IMR-90 (cell line): ENCODE data around the gene PLXNA4. TPM values are rescaled to one million over a fixed set of nuclear protein-coding genes. Genes with fewer than 3 reads are reported as not detected.

Experiments
- ATAC-seq: fragments of 200-7000 bp; cut with Tn5 transposase; 2 replicates; pipeline ENCODE4 v1.9.1; 2020; ENCODE audit warnings: low read depth, mild to moderate bottlenecking, moderate library complexity
- BruUV-seq: library from RNA; stranded (reverse); fragments of 400-500 nt; replicated peaks from 2 replicates; lab custom pipeline; 2021; lab: Mats Ljungman, UMichigan
- CTCF ChIA-PET: fragments of 300-600 bp; formaldehyde crosslinking; extraction: SDS; loops from one replicate; lab custom pipeline; 2021; ENCODE audit warnings: antibody characterized with exemption; lab: Yijun Ruan, JAX
- POLR2A ChIA-PET: fragments of 300-600 bp; sonication (Branson Sonifier 250); formaldehyde crosslinking; loops from one replicate; lab custom pipeline; 2022; ENCODE audit warnings: antibody characterized with exemption; ENCODE audit not compliant: unreplicated experiment; lab: Charles Lee
- DNase-seq: peaks from one replicate; pipeline ENCODE4 v3.0.0; 2013
- H2AFZ ChIP-seq: replicated peaks from 2 replicates; pipeline ENCODE3; 2013; ENCODE audit warnings: low read length, mild to moderate bottlenecking; ENCODE audit not compliant: poor library complexity
- H2AK5ac ChIP-seq: 2 replicates; pipeline ENCODE4 v1.6.1; 2013; ENCODE audit warnings: low read depth, low read length, inconsistent platforms
- H2AK9ac ChIP-seq: replicated peaks from 2 replicates; pipeline ENCODE3; 2013; ENCODE audit warnings: mild to moderate bottlenecking, low read depth, low read length, moderate library complexity; ENCODE audit not compliant: poor library complexity
- H2BK120ac ChIP-seq: 2 replicates; pipeline ENCODE4 v1.6.1; 2013; ENCODE audit warnings: low read depth, low read length, inconsistent platforms
- H2BK15ac ChIP-seq: 3 replicates; pipeline ENCODE4 v1.6.1; 2013; ENCODE audit warnings: low read depth, low read length, inconsistent platforms
- H2BK20ac ChIP-seq: 2 replicates; pipeline ENCODE4 v1.6.1; 2013; ENCODE audit warnings: low read depth, mild to moderate bottlenecking, inconsistent platforms, low read length, moderate library complexity
- H2BK5ac ChIP-seq: 2 replicates; pipeline ENCODE4 v1.6.1; 2013; ENCODE audit warnings: mild to moderate bottlenecking, low read depth, low read length, inconsistent platforms; ENCODE audit not compliant: poor library complexity, severe bottlenecking
- H3K14ac ChIP-seq: replicated peaks from 2 replicates; pipeline ENCODE4 v1.6.1; 2013; ENCODE audit warnings: low read depth, low read length, inconsistent platforms
- H3K18ac ChIP-seq: 2 replicates; pipeline ENCODE4 v1.6.1; 2013; ENCODE audit warnings: low read depth, low read length, control low read depth
- H3K23ac ChIP-seq: 2 replicates; pipeline ENCODE4 v1.6.1; 2013; ENCODE audit warnings: low read depth, low read length, inconsistent platforms
- H3K27ac ChIP-seq: 2 replicates; pipeline ENCODE4 v1.5.1; 2013; ENCODE audit warnings: mild to moderate bottlenecking, control low read depth, low read length; ENCODE audit not compliant: insufficient read depth
- H3K27me3 ChIP-seq: 2 replicates; pipeline ENCODE4 v1.6.1; 2013; ENCODE audit warnings: low read length; ENCODE audit not compliant: control insufficient read depth, insufficient read depth
- H3K36me3 ChIP-seq: 2 replicates; pipeline ENCODE4 v1.6.1; 2013; ENCODE audit warnings: low read length, mixed read lengths; ENCODE audit not compliant: control insufficient read depth, insufficient read depth
- H3K4ac ChIP-seq: 2 replicates; pipeline ENCODE4 v1.6.1; 2013; ENCODE audit warnings: low read depth, low read length, inconsistent platforms
- H3K4me1 ChIP-seq: 2 replicates; pipeline ENCODE4 v1.6.1; 2013; ENCODE audit warnings: low read length, mixed read lengths; ENCODE audit not compliant: control insufficient read depth, insufficient read depth
- H3K4me2 ChIP-seq: 2 replicates; pipeline ENCODE4 v1.6.1; 2013; ENCODE audit warnings: low read depth, mild to moderate bottlenecking, control low read depth, low read length, moderate library complexity
- H3K4me3 ChIP-seq: 2 replicates; pipeline ENCODE4 v1.5.1; 2013; ENCODE audit warnings: low read depth, mild to moderate bottlenecking, control low read depth, low read length, moderate library complexity; ENCODE audit not compliant: insufficient read depth
- H3K56ac ChIP-seq: 2 replicates; pipeline ENCODE4 v1.6.1; 2013; ENCODE audit warnings: low read length, inconsistent platforms; ENCODE audit not compliant: insufficient read depth; ENCODE audit errors: extremely low read depth
- H3K79me1 ChIP-seq, 2 experiments: 2 replicates each; pipeline ENCODE4 v1.6.1; 2013; ENCODE audit warnings: low read length in 2 of 2, inconsistent platforms in 1 of 2, low read depth in 1 of 2
- H3K9ac ChIP-seq: 2 replicates; pipeline ENCODE4 v1.6.1; 2013; ENCODE audit warnings: low read depth, low read length, control low read depth
- H3K9me1 ChIP-seq: 2 replicates; pipeline ENCODE4 v1.6.1; 2013; ENCODE audit warnings: low read length, inconsistent platforms; ENCODE audit not compliant: insufficient read depth
- H3K9me3 ChIP-seq: 2 replicates; pipeline ENCODE4 v1.6.1; 2013; ENCODE audit warnings: low read length; ENCODE audit not compliant: control insufficient read depth, insufficient read depth
- H4K20me1 ChIP-seq: 2 replicates; pipeline ENCODE4 v1.6.1; 2013; ENCODE audit warnings: low read length, inconsistent platforms; ENCODE audit not compliant: insufficient read depth
- H4K5ac ChIP-seq: 2 replicates; pipeline ENCODE4 v1.6.1; 2013; ENCODE audit warnings: mild to moderate bottlenecking, low read depth, low read length, control low read depth
- H4K8ac ChIP-seq, 2 experiments: 2 replicates each; pipeline ENCODE4 v1.6.1; 2013; ENCODE audit warnings: low read depth in 2 of 2, low read length in 2 of 2, control low read depth in 1 of 2, inconsistent platforms in 1 of 2
- H4K91ac ChIP-seq: 2 replicates; pipeline ENCODE4 v1.6.1; 2013; ENCODE audit warnings: low read depth, low read length, inconsistent platforms; ENCODE audit not compliant: insufficient read depth
- BHLHE40 ChIP-seq: fragments of 150-350 bp; IDR thresholded peaks from 2 replicates; pipeline ENCODE4 v1.6.1; 2016; ENCODE audit warnings: mild to moderate bottlenecking, low read depth, low read length
- CEBPB ChIP-seq: IDR thresholded peaks from 2 replicates; pipeline ENCODE4 v1.6.1; 2012; ENCODE audit warnings: low read depth, low read length, improper control_type of control experiment
- CHD1 ChIP-seq: IDR thresholded peaks from 2 replicates; pipeline ENCODE4 v1.6.1; 2012; ENCODE audit warnings: low read depth, low read length, improper control_type of control experiment
- FOS ChIP-seq: fragments of 150-350 bp; IDR thresholded peaks from 2 replicates; pipeline ENCODE4 v1.6.1; 2016; ENCODE audit warnings: low read depth, low read length
- MAFK ChIP-seq: IDR thresholded peaks from 2 replicates; pipeline ENCODE4 v1.6.1; 2012; ENCODE audit warnings: low read depth, low read length, improper control_type of control experiment
- MAZ ChIP-seq: IDR thresholded peaks from 2 replicates; pipeline ENCODE4 v1.6.1; 2012; ENCODE audit warnings: low read depth, mild to moderate bottlenecking, low read length, improper control_type of control experiment, moderate library complexity, borderline replicate concordance
- MXI1 ChIP-seq: IDR thresholded peaks from 2 replicates; pipeline ENCODE4 v1.6.1; 2012; ENCODE audit warnings: low read depth, mild to moderate bottlenecking, low read length, moderate library complexity, borderline replicate concordance
- NFE2L2 ChIP-seq: fragments of 150-350 bp; IDR thresholded peaks from 2 replicates; pipeline ENCODE4 v1.6.1; 2016; ENCODE audit warnings: low read depth, mild to moderate bottlenecking, low read length
- POLR2A ChIP-seq: IDR thresholded peaks from 2 replicates; pipeline ENCODE4 v1.6.1; 2012; ENCODE audit warnings: mild to moderate bottlenecking, low read depth, low read length
- RAD21 ChIP-seq: IDR thresholded peaks from 2 replicates; pipeline ENCODE4 v1.6.1; 2012; ENCODE audit warnings: low read length, improper control_type of control experiment
- RCOR1 ChIP-seq: IDR thresholded peaks from 2 replicates; pipeline ENCODE4 v1.6.1; 2012; ENCODE audit warnings: mild to moderate bottlenecking, low read length, improper control_type of control experiment; ENCODE audit not compliant: insufficient replicate concordance
- RFX5 ChIP-seq: IDR thresholded peaks from 2 replicates; pipeline ENCODE4 v1.8.0; 2012; ENCODE audit warnings: low read depth, mild to moderate bottlenecking, low read length, moderate library complexity
- SMC3 ChIP-seq: fragments of 150-350 bp; IDR thresholded peaks from 2 replicates; pipeline ENCODE4 v1.6.1; 2016; ENCODE audit warnings: low read depth, mild to moderate bottlenecking, antibody characterized with exemption, low read length, moderate library complexity
- WGBS, 2 experiments: methylation state at CpG; one replicate each; pipeline versions ENCODE4 v1.1.5 to v1.1.7; 2013; ENCODE audit warnings: missing lambda C conversion rate in 2 of 2; ENCODE audit not compliant: insufficient read length in 1 of 2; ENCODE audit errors: extremely low coverage in 2 of 2; 5-methylcytosine and 5-hydroxymethylcytosine counted together
- dilution Hi-C: fragments of 300-500 bp; cut with HindIII; formaldehyde crosslinking; loops from one replicate; pipeline ENCODE4 v1.14.3; 2018; ENCODE audit warnings: low sequenced_read_pairs; ENCODE audit not compliant: unreplicated experiment
- in situ Hi-C: fragments of 300-500 bp; cut with MboI; formaldehyde crosslinking; loops from 3 replicates; pipeline ENCODE4 v1.14.3; 2019; ENCODE audit warnings: low sequenced_read_pairs, inconsistent platforms, mixed read lengths
- intact Hi-C: fragments of 100-400 bp; cut with micrococcal nuclease; formaldehyde crosslinking; loops from 2 replicates; pipeline ENCODE4 v1.10.0; 2022
- polyA plus RNA-seq, 3 experiments: library from polyadenylated mRNA; depleted of rRNA; stranded (reverse); fragments of >200 nt; gene quantifications; 2 replicates each; pipeline ENCODE4 v1.2.3, GENCODE V29; 2012; ENCODE audit warnings: low replicate concordance in 1 of 3
- total RNA-seq: library from RNA; depleted of rRNA; stranded (reverse); fragments of >200 nt; gene quantifications from 2 replicates; pipeline ENCODE4 v1.2.3, GENCODE V29; 2012
- TF ChIP-seq, protein P1 (sequence below): fragments of 150-350 bp; IDR thresholded peaks from 2 replicates; pipeline ENCODE4 v1.6.1; 2017; ENCODE audit warnings: mild to moderate bottlenecking, antibody characterized with exemption, low read length, low read depth
- TF ChIP-seq, protein P2 (sequence below): fragments of 150-350 bp; IDR thresholded peaks from 2 replicates; pipeline ENCODE4 v1.6.1; 2016; ENCODE audit warnings: low read depth, mild to moderate bottlenecking, low read length, moderate library complexity, borderline replicate concordance
- TF ChIP-seq, protein P3 (sequence below): conservative IDR thresholded peaks from 2 replicates; pipeline ENCODE4 v1.5.1; 2012; ENCODE audit warnings: mild to moderate bottlenecking, low read depth, low read length, improper control_type of control experiment

PLXNA4 gene
- total and polyA plus RNA-seq, 2 of the 4 experiments (the other 2 are of a cell fraction), result under 0.01 TPM

DNA sequence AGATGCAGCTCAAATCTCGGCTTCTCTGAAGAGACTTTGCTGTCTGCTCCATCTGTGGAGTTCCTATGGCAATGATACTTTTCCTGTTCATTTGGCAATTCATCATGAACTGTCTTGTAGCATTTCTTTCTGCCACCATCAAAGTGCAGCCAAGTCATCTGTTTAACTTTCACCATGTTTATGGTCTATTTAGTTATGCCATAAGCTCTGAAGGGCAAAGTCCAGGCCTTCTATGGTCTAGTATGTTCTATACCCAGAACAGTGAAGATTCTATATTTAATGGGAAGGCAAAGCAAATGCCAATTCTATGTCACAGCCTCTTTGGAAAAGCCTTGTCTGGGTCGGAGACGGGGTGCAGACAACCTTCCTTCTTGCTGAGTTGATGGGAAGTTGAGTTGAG, 472.6 kb downstream of the PLXNA4 start:
- no peak overlapping the region for H2BK15ac ChIP-seq
- no peak overlapping the region for H3K4ac ChIP-seq
- H3K14ac ChIP-seq, result no peak overlapping the region
- no peak overlapping the region for H3K23ac ChIP-seq
- no peak overlapping the region for H2AFZ ChIP-seq
- H4K91ac ChIP-seq, result no peak overlapping the region
- no peak overlapping the region for H2BK120ac ChIP-seq
- BruUV-seq, result no TSS peak
- TF ChIP-seq POLR2A (no peak), MAZ (no peak), BHLHE40 (no peak), RFX5 (no peak), CEBPB (no peak), SMC3 (no peak), RCOR1 (no peak), RAD21 (no peak), CHD1 (no peak), MAFK (no peak), NFE2L2 (no peak), MXI1 (no peak), FOS (no peak)
- TF ChIP-seq, protein P1, sequence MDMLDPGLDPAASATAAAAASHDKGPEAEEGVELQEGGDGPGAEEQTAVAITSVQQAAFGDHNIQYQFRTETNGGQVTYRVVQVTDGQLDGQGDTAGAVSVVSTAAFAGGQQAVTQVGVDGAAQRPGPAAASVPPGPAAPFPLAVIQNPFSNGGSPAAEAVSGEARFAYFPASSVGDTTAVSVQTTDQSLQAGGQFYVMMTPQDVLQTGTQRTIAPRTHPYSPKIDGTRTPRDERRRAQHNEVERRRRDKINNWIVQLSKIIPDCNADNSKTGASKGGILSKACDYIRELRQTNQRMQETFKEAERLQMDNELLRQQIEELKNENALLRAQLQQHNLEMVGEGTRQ, result no peak
- TF ChIP-seq, protein P2, sequence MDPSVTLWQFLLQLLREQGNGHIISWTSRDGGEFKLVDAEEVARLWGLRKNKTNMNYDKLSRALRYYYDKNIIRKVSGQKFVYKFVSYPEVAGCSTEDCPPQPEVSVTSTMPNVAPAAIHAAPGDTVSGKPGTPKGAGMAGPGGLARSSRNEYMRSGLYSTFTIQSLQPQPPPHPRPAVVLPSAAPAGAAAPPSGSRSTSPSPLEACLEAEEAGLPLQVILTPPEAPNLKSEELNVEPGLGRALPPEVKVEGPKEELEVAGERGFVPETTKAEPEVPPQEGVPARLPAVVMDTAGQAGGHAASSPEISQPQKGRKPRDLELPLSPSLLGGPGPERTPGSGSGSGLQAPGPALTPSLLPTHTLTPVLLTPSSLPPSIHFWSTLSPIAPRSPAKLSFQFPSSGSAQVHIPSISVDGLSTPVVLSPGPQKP, result no peak
- TF ChIP-seq, protein P3, sequence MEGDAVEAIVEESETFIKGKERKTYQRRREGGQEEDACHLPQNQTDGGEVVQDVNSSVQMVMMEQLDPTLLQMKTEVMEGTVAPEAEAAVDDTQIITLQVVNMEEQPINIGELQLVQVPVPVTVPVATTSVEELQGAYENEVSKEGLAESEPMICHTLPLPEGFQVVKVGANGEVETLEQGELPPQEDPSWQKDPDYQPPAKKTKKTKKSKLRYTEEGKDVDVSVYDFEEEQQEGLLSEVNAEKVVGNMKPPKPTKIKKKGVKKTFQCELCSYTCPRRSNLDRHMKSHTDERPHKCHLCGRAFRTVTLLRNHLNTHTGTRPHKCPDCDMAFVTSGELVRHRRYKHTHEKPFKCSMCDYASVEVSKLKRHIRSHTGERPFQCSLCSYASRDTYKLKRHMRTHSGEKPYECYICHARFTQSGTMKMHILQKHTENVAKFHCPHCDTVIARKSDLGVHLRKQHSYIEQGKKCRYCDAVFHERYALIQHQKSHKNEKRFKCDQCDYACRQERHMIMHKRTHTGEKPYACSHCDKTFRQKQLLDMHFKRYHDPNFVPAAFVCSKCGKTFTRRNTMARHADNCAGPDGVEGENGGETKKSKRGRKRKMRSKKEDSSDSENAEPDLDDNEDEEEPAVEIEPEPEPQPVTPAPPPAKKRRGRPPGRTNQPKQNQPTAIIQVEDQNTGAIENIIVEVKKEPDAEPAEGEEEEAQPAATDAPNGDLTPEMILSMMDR, result no peak
- no peaks in the 10 kb centered on the region for H3K9me3 ChIP-seq
- no peaks in the 10 kb centered on the region for H3K36me3 ChIP-seq
- no peaks in the 10 kb centered on the region for H3K4me1 ChIP-seq
- H3K56ac ChIP-seq, result no peak overlapping the region
- no peak overlapping the region for H3K4me2 ChIP-seq
- DNase-seq (no peak), ATAC-seq (no peak)
- no peak overlapping the region for H2BK5ac ChIP-seq
- no peak overlapping the region for H2AK9ac ChIP-seq
- H2BK20ac ChIP-seq, result no peak overlapping the region
- H3K27ac ChIP-seq, result no peak overlapping the region
- no peak overlapping the region for H3K18ac ChIP-seq
- intact Hi-C loops (no loop called here), dilution Hi-C loops (no loop called here), in situ Hi-C loops (no loop called here)
- H3K9ac ChIP-seq, result no peak overlapping the region
- H4K20me1 ChIP-seq, result no peaks in the 10 kb centered on the region
- H3K4me3 ChIP-seq, result no peak overlapping the region
- H4K5ac ChIP-seq, result no peak overlapping the region
- 20% methylated on average over 1 of the region's 3 CpGs; no CpG with 5 or more reads in 1 of the 2 experiments for WGBS, 2 experiments
- no peaks in the 10 kb centered on the region for H3K9me1 ChIP-seq
- H4K8ac ChIP-seq, result no peak overlapping the region
- ChIA-PET CTCF (no interaction called here), POLR2A (no interaction called here)
- no peak overlapping the region for H2AK5ac ChIP-seq
- H3K27me3 ChIP-seq, result peaks cover 3% of the 10 kb centered on the region; the same call in 1 of the 2 replicates
- no peaks in the 10 kb centered on the region for H3K79me1 ChIP-seq
